NB4 (cell line): ENCODE measurements around the gene MRPL53.

ENCODE experiments used
- DNase-seq: peaks from one replicate; pipeline ENCODE4 v3.0.0; 2010; ENCODE audit warnings: low read depth
- H3K4me3 ChIP-seq: one replicate; pipeline ENCODE4 v1.5.1; 2011; ENCODE audit warnings: mild to moderate bottlenecking, low read depth, low read length, moderate library complexity
- MYC ChIP-seq: IDR thresholded peaks from 2 replicates; pipeline ENCODE4 v1.6.1; 2011; ENCODE audit warnings: low read depth, low read length
- POLR2A ChIP-seq: IDR thresholded peaks from 2 replicates; pipeline ENCODE4 v1.6.1; 2011; ENCODE audit warnings: mild to moderate bottlenecking; ENCODE audit not compliant: insufficient read length; ENCODE audit errors: extremely low read depth
- TF ChIP-seq, protein P1 (sequence below): IDR thresholded peaks from one replicate; pipeline ENCODE4 v1.5.1; 2012; ENCODE audit warnings: low read depth, low read length
- TF ChIP-seq, protein P2 (sequence below): IDR thresholded peaks from 2 replicates; pipeline ENCODE4 v1.6.1; 2011; ENCODE audit warnings: low read depth, low read length

The MRPL53 gene

DNA sequence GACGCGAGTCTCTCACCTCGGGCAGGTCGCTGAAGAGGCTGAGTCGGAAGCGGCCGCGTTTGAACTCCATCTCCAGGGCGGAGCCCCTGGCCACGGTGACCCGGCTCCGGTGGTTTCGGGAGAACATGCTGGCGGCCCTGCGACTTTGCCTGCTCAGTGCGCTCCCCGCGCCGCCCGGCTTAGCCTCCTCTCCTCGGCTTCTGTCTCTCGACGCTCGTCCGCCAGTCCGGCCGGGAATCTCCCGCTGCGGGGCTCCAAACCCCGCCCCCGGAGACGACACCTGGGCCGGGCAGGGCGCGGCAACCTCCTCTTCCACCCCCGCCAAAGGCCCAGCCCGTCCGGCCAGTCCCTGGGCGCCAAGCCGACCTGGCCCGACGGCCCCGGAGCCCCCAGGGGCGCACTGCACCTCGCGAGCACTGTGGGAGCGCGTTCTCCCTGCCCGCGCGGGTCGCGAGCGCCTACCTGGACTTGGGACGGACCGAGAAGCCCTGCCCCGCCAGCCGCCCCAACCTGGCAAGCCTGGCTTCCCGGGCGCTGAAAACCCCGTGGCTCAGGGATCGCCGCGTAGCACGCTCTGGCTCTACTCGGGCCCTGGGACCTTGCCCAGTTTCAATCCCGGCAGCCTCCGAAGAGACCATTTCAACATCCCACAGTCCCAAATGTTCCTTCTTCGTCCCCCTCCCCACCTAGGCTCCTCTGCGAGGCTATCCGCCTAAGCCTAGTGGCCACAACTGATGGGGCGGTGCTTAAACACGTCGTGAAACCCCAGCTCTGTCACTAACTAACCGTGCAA is 30.6 kb downstream of the MRPL53 start, which contains the start of gene RTKN:
Gene RTKN, minus strand, starts transcription at position 248 of the 793 bp plus-strand sequence. Its CDS starts 121 bp downstream, at position 127.
- TF ChIP-seq POLR2A (no peak), MYC (no peak)
- TF ChIP-seq, protein P1, sequence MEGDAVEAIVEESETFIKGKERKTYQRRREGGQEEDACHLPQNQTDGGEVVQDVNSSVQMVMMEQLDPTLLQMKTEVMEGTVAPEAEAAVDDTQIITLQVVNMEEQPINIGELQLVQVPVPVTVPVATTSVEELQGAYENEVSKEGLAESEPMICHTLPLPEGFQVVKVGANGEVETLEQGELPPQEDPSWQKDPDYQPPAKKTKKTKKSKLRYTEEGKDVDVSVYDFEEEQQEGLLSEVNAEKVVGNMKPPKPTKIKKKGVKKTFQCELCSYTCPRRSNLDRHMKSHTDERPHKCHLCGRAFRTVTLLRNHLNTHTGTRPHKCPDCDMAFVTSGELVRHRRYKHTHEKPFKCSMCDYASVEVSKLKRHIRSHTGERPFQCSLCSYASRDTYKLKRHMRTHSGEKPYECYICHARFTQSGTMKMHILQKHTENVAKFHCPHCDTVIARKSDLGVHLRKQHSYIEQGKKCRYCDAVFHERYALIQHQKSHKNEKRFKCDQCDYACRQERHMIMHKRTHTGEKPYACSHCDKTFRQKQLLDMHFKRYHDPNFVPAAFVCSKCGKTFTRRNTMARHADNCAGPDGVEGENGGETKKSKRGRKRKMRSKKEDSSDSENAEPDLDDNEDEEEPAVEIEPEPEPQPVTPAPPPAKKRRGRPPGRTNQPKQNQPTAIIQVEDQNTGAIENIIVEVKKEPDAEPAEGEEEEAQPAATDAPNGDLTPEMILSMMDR, result no peak
- TF ChIP-seq, protein P2, sequence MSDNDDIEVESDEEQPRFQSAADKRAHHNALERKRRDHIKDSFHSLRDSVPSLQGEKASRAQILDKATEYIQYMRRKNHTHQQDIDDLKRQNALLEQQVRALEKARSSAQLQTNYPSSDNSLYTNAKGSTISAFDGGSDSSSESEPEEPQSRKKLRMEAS, result no peak
- DNase-seq, result no peak
- no peak within 1 kb of the TSS for H3K4me3 ChIP-seq

- TF ChIP-seq, protein P1, result no peak
- no peak for TF ChIP-seq MYC
- TF ChIP-seq, protein P2, result no peak
- no peak for TF ChIP-seq POLR2A
- DNase-seq, result no peak
- H3K4me3 ChIP-seq, result no peak overlapping the region
Measured at GRCh38 chr2:74441170-74441689, 31.2 kb downstream of the MRPL53 start.

GRCh38 chr2:74440378-74441169 is 31.9 kb downstream of the MRPL53 start:
- peak overlapping the region; percentile 51 for H3K4me3 ChIP-seq
- TF ChIP-seq MYC, result peak; percentile 28; the same call in 1 of the 2 replicates
- TF ChIP-seq, protein P2, result 0 out of 2 replicates have a peak, but pooled peaks have one; percentile 5
- TF ChIP-seq POLR2A, result peak; percentile 34
- TF ChIP-seq, protein P1, result no peak
- peak; percentile 92 for DNase-seq

DNA sequence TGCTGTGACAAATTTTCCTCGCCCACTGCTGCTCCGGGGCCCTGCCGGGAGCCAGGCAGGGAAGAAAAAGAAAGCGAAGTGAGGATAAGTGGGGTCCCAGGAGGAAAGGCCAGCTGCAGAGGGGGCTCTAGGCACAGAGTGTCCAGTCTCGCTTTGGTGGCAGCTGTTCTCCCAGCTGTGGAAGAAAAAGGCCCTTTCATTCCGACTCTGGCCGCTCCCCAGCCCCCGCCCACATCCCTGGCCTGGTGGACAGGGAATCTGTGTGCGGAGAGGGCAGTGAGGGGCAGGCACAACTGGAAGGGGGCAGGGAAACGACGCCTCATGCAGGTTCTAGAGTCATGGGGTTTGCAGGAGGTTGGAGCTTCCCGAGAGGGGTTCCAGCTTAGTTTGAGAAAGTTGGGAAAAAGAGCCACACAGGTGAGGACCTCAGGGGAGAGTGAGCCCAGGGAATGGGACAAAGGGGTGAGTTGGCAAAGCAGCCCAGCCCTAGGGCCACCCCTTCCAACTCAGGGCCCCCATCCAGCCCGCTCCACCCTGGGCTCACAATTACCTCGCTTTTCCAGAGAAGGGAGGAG is 32.6 kb downstream of the MRPL53 start:
- peak overlapping the region; percentile 51 for H3K4me3 ChIP-seq
- no peak for DNase-seq
- TF ChIP-seq POLR2A (no peak), MYC (no peak)
- TF ChIP-seq, protein P2, result no peak
- TF ChIP-seq, protein P1, result no peak

DNA sequence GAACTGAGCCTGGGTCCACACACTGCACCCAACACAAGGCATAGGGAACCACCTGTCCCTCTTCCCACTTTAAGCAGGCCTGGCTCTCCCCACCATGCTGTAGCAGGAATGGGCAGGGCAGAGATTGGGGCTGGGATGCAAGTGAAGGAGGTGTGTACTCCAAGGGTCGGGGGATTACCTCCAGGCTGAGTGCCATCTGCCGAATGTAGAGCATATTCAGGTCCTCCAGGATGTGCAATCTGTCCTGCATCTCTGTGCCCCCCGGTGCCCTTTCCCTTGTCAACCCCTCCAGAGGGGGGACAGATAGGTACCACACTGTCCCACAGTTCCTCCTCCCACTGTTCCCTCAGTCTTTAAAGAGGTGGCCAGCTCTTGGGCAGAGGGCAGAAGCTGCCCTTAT is 33.1 kb downstream of the MRPL53 start:
- H3K4me3 ChIP-seq, result no peak overlapping the region
- no peak for DNase-seq
- TF ChIP-seq POLR2A (no peak), MYC (no peak)
- TF ChIP-seq, protein P2, result no peak
- TF ChIP-seq, protein P1, result no peak
